ENCODE data around the gene TMPRSS7. TPM values are rescaled to one million over a fixed set of nuclear protein-coding genes. Genes with fewer than 3 reads are reported as not detected.

Gene TMPRSS7
- total RNA-seq, 4 donors from 2014 or later: not detected

DNA sequence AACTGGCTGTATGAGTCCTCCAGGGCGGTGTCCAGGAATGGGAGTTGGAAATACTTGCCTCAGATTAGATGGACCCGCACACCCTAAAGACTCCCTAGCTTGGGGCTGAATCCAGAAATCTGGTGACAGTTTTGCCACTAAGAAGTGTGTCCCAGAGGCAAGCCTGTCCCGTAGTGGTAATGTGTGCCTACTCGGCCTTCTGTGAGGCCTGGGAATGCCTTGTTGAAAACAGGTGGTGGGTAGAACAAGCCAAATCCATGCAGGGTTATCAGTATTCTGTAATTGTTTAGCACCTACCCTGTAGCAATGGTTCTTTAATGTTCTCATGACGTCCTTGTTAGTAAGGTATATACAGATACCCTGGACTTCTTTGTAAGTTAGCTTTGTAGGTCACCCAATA lies 53.2 kb downstream of the TMPRSS7 start:
- Histone ChIP-seq H3K9me3 (no peaks in the 10 kb centered on the region), H3K36me3 (no peaks in the 10 kb centered on the region), H3K4me1 (peaks cover 0 to 17% (median 6%) of the 10 kb centered on the region in 3 donors), H3K27me3 (no peaks in the 10 kb centered on the region), H3K4me3 (no peak overlapping the region), H3K27ac (no peak overlapping the region)
- TF ChIP-seq, protein P1, sequence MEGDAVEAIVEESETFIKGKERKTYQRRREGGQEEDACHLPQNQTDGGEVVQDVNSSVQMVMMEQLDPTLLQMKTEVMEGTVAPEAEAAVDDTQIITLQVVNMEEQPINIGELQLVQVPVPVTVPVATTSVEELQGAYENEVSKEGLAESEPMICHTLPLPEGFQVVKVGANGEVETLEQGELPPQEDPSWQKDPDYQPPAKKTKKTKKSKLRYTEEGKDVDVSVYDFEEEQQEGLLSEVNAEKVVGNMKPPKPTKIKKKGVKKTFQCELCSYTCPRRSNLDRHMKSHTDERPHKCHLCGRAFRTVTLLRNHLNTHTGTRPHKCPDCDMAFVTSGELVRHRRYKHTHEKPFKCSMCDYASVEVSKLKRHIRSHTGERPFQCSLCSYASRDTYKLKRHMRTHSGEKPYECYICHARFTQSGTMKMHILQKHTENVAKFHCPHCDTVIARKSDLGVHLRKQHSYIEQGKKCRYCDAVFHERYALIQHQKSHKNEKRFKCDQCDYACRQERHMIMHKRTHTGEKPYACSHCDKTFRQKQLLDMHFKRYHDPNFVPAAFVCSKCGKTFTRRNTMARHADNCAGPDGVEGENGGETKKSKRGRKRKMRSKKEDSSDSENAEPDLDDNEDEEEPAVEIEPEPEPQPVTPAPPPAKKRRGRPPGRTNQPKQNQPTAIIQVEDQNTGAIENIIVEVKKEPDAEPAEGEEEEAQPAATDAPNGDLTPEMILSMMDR (IDR thresholded peaks at IDR 0.05): no peak
- TF ChIP-seq EP300 (IDR thresholded peaks at IDR 0.05) (no peak), POLR2A (IDR thresholded peaks at IDR 0.05) (no peak), POLR2AphosphoS5 (IDR thresholded peaks at IDR 0.05) (no peak)
- ATAC-seq: no peak
- 94 to 100% methylated on average over 1 to 5 of the region's 5 CpGs for WGBS, 2 donors (ENCODE audit: low coverage in 1 of 2)

DNA sequence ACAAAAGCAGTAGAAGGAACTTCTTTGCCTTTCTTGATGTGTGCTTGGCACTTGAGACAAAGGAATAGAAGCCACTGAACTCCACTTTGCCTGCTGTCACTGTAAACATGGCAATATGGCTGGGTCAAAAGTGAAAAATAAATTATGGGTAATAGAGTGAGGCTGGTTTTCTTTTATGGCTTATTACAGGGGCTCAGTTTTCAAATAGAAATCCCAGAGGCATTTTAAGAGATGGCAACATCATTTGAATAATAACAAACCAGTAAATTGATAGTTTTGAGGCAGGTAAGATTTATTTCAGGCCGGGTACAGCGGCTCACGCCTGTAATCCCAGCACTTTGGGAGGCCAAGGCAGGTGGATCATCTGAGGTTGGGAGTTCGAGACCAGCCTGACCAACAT lies 54.4 kb downstream of the TMPRSS7 start:
- ATAC-seq: no peak
- no peak overlapping the region for H3K27ac ChIP-seq
- no peak overlapping the region for H3K4me3 ChIP-seq
- no peaks in the 10 kb centered on the region for H3K9me3 ChIP-seq
- no peaks in the 10 kb centered on the region for H3K36me3 ChIP-seq
- 67 to 84% methylated on average over 3 to 4 of the region's 4 CpGs for WGBS, 2 donors (ENCODE audit: low coverage in 1 of 2)
- peaks cover 0 to 17% (median 6%) of the 10 kb centered on the region in 3 donors for H3K4me1 ChIP-seq
- H3K27me3 ChIP-seq: no peaks in the 10 kb centered on the region
- TF ChIP-seq, protein P1 (IDR thresholded peaks at IDR 0.05): no peak
- TF ChIP-seq EP300 (IDR thresholded peaks at IDR 0.05) (no peak), POLR2A (IDR thresholded peaks at IDR 0.05) (no peak), POLR2AphosphoS5 (IDR thresholded peaks at IDR 0.05) (no peak)

- 67 to 88% methylated on average over 5 to 6 of the region's 9 CpGs for WGBS, 2 donors (ENCODE audit: low coverage in 1 of 2)
- Histone ChIP-seq H3K36me3 (no peaks in the 10 kb centered on the region), H3K27ac (no peak overlapping the region), H3K27me3 (no peaks in the 10 kb centered on the region), H3K4me1 (peaks cover 0 to 17% (median 6%) of the 10 kb centered on the region in 3 donors), H3K9me3 (no peaks in the 10 kb centered on the region), H3K4me3 (no peak overlapping the region)
- ATAC-seq: no peak
- TF ChIP-seq, protein P1 (IDR thresholded peaks at IDR 0.05): no peak
- TF ChIP-seq EP300 (IDR thresholded peaks at IDR 0.05) (no peak), POLR2A (IDR thresholded peaks at IDR 0.05) (no peak), POLR2AphosphoS5 (IDR thresholded peaks at IDR 0.05) (no peak)
These were observed 55.7 kb downstream of the TMPRSS7 start for GRCh38 chr3:112089956-112090886.

DNA sequence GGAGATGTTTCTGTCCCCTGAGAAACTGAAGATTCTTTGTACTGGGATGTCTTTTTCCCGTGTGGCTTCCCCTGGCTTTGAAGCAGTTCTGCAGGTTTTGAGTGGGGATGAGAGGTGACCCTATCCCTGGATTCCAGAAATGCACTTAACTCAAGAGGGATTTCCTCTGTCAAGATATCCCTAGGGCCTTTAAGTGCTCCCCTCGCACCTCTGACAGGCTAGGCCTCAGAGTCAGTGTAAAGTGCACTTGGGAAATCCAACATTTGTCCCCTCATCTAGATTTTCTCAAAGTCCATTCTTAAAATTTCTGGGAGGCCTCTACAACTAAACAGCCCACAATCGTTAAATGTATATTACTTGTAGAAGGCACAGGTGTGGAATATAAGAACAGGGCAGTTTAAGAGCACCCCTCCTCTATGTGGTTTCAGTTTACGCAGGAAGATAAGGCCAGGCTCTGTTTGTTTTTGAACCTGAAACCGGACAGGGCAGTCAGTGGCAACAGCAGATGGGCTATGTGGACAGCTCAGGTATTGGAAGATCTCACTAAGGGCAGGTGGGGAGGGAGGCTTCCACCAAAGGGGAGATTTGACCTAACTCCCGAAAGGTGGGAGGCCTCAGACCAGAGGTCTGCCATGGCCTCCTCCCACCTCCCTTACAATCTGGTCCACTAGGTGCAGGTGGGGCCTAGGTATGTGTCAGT lies 56.5 kb downstream of the TMPRSS7 start:
- Histone ChIP-seq H3K27me3 (no peaks in the 10 kb centered on the region), H3K36me3 (no peaks in the 10 kb centered on the region), H3K4me1 (peaks cover 0 to 11% (median 6%) of the 10 kb centered on the region in 3 donors), H3K9me3 (no peaks in the 10 kb centered on the region), H3K27ac (no peak overlapping the region), H3K4me3 (no peak overlapping the region)
- no peak for ATAC-seq
- TF ChIP-seq, protein P1 (IDR thresholded peaks at IDR 0.05): no peak
- TF ChIP-seq EP300 (IDR thresholded peaks at IDR 0.05) (no peak), POLR2A (IDR thresholded peaks at IDR 0.05) (no peak), POLR2AphosphoS5 (IDR thresholded peaks at IDR 0.05) (no peak)
- 78 to 80% methylated on average over 3 of the region's 6 CpGs for WGBS, 2 donors (ENCODE audit: low coverage in 1 of 2)
